ENCODE results near the gene OCLN.
"Not testable (repeated sequence)": the region's sequence is repeated elsewhere in the genome, so short reads cannot be mapped to it uniquely, and the experiment has no call there.

The OCLN gene

DNA sequence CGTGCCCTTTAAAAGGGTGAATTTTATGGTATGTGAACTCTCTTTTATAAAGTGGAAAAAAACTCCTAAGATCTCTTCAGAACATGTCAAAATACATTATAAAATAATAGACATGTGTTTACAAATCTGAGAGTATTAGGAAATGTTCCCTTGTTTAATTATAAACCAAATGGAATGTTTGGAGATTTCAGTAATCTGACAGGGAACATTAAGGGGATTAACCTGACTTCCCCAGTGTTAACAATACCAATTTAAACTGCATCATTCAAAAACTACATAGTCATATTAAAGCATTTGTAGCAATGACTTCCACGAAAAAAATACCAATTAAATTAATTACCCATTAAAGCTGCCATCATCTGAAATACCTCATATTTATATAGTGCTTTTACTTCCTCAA, 1.6 kb upstream of the OCLN start:
- no peak for DNase-seq (ENCODE audit: low spot score)

DNA sequence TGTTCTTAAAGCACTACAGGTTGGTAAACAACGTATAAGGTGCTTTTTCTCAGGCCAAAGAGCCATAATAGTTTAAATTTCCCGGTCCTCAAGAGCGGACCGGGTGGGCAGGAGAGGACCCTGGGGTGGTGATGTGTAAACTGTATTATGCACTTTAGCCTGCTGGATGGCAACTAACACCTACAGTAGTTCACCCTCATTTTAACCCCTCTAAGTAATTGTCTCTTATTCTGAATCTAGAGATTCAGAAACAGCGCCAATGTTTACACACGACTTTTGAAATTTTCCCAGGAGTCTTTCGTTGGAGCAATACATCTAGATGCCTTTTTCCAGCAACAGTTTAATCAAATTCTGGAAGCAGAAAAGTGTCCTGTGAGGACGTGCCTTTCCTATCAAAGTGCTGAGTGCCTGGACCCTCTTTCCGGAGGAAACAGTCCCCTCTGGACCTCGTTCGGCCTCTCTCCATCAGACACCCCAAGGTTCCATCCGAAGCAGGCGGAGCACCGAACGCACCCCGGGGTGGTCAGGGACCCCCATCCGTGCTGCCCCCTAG, 676 bp upstream of the OCLN start:
- no peak for DNase-seq (ENCODE audit: low spot score)

DNA sequence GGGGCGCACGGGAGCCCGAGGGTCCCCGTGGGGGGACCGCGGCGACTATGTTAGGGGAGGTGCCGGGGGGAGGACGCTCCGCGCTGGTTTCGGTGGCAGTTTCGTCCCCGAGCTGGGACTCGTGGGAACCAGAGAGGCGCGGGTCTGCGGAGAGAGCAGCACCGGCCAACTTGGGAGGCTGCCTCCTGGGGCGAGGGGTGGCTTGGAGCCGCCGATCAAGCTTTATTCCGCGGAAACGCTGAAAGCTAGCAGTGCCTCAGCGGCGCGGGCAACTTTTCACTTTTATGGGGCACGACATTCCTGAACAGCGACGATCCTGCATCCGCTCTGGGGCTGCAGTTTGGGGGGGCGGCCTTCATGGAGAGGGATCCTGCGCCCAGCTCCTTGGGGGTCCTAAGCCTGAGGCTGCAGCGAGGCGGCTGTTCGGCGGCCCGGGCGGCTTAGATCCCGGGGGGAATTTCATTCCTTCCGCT, 369 bp downstream of the OCLN start:
- no peak for DNase-seq (ENCODE audit: low spot score)

DNA sequence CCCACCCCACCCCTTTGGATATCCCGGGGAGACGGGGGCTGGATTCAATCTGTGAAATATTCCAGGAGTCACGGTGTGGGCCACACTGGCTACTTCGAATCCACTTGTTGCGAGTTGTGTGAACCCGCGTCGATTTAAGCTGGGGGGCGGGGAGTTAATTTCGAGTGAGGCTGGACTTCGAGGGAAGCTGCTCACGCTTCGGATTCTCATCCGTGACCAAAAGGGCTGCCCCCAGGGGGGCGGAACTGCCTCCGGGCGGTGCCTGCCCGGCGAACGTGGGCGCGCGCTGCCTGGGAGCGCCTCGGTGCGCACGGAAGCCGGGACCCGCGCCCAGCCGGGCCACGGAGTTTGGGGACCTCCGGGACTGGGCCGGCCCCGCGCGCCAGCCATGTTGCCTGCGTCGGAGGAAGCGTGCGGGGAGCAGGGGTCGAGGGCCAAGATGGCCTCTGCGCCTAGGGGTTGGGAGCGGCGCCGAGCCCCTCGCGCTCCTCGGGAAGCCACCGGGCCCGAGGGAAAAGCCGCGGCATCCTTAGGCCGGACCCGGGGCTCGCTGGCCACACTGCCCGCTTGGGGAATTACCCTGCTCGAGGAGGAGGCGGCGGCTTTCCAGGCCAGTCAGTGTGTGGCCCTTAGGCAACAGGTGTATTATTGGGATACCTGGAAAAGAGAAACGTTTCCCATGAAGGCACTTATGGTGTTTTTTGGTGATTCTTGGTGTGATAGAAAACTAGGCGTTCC, 975 bp downstream of the OCLN start:
- DNase-seq (ENCODE audit: low spot score) = no peak

DNA sequence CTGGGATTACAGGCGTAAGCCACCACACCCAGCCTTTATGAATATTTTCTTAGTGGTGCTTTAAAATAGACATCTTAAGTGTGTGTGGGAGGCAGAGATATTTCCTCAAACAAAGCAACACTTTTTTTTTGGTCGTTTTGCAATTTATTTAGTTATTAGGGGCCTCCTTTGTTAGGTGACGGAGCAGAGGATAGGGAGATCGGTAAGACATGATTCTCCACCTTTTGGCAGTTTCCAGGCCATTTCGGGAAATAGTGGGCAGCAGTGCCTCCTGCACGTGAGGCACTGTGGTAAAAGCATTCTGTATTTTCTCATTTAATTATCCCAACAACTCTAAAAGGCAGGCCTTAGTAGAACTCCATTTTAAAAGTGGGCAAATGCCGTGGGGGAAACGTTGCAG, 1.9 kb downstream of the OCLN start:
- DNase-seq (ENCODE audit: low spot score) = no peak

DNA sequence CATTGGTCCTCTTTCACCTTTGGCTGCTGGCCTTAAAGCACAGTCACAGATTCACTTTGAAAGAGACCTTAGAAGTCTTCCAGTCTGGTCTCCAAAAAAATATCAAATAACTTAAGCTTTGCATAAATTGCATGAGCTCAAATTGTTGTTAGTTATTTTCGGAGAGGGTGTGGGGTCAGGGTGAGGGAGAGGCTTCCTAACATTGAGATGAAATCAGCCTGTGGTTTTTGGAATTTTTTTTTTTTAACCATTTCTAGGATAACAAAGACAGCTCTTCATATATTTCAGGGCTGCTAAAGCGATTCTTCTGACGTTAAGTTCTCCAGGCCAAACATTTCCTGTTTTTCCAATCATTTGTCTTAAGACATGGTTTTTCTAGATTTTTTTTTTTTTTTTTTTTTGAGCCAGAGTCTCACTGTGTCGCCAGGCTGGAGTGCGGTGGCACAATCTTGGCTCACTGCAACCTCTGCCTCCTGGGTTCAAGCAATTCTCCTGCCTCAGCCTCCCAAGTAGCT, 4.5 kb downstream of the OCLN start:
- DNase-seq (ENCODE audit: low spot score) = no peak

DNA sequence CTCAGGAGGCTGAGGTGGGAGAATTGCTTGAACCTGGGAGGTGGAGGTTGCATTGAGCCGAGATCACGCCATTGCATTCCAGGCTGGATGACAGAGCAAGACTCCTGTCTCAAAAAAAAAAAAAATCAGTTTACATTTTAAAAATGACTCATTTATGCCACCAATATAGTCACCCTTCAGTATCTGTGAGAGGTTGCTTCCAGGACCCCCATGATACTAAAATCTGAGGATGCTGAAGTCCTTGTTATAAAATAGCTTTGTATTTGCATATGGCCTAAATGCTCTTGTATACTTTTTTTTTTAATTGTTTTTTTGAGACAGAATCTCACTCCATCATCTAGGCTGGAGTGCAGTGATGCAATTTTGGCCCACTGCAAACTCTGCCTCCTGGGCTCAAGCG, 5.8 kb downstream of the OCLN start:
- no peak for DNase-seq (ENCODE audit: low spot score)

DNA sequence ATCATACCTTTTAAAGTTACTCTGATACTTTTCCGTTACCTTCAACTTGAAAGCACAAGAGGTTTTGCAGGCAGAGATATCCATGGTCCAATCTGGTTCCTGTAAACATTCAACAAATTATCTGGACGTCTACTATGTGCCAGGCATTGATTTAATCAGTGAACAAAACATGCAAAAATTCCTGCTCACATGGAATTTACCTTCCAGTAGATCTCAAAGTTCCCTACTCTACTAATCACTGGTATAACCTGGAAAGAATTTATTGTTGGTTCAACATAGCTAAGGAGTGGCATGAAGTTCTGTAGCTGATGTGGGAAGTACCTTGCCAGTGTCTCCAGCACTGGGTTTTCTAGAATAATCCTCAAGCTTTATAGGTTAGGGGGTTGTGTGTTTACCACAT, 9.8 kb downstream of the OCLN start:
- DNase-seq (ENCODE audit: low spot score) = no peak

DNA sequence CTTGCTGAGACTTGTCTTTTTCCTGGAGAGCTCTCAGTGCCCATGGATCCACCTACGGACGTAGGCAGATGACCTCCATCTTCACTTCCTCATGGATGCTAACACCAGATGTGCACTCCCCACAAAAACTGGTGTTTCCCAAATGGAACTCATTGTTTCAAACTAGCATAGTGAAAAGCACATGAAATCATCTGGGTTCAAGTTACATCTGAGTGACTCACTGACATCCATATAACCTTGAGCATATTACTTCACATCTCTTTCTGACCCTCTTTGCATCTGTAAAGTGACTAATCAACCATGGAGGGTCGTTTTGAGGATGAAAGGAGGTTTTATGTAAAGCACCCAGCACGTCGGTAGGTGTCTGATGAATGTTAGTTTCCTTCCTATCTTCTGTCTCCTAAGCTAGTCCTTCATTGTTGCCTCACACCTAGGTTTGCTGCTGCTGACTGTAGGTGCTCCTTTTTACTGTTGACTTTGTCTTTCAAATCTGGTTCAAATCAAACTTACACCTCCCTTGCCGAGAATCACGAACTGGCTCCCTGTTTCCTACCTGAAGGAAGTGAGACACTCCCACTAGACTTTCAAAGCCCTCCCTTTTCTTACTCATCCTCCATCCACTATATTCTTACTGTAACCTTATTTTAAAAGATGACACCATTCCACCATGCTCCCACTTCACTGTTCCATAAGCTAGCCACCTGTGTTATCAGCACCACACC, 10.3 kb downstream of the OCLN start:
- DNase-seq (ENCODE audit: low spot score) = no peak

DNA sequence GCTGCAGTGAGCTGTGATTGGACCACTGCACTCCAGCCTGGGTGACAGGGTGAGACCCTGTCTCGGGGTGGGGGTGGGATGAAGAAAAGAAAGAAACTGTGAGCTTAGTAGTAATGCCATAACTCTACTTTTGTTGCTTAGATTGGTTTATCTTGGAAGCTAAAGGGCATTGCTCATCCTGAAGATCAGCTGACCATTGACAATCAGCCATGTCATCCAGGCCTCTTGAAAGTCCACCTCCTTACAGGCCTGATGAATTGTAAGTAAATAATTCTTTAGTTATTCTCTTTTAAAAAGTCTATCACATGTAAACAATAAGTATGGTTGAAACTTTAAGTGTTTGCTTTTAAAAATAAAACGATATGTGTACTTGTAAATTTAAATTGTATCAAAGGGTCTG, 11.4 kb downstream of the OCLN start:
- no peak for DNase-seq (ENCODE audit: low spot score)

DNA sequence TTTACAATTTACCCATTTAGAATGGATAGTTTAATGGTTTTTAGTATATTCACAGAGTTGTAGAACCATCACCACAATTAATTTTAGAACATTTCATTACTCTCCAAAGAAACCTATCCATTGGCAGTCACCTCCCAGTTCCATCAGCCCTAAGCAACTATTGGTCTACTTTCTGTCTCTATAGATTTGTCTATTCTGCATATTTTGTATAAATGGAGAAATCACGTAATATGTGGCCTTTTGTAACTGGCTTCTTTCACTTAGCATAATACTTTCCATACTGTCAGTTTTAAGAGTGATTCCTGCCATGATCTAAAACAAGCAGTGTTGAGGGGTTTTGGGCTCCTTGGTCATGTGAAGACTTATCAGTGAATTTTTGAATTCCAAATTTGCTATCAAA, 12.7 kb downstream of the OCLN start:
- DNase-seq (ENCODE audit: low spot score) = no peak

DNA sequence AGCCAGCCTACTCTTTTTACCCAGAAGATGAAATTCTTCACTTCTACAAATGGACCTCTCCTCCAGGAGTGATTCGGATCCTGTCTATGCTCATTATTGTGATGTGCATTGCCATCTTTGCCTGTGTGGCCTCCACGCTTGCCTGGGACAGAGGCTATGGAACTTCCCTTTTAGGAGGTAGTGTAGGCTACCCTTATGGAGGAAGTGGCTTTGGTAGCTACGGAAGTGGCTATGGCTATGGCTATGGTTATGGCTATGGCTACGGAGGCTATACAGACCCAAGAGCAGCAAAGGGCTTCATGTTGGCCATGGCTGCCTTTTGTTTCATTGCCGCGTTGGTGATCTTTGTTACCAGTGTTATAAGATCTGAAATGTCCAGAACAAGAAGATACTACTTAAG, 16.6 kb downstream of the OCLN start:
- DNase-seq (ENCODE audit: low spot score) = no peak

DNA sequence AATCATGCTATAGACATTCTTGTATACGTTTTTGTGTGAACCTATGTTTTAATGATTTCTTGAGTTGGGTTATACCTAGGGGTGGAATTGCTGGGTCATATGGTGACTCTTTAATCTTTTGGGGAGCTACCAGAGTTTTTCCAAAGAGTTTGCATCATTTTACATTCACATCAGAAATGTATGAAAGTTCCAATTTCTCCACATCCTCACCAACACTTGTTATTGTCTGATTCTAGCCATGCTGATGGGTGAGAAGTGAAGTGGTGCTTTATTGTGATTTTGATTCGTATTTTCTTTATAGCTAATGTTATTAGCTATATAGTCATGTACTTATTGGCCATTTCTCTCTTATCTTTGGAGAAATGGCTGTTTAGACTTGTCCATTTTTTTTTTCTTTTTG, 18.1 kb downstream of the OCLN start:
- no peak for DNase-seq (ENCODE audit: low spot score)

DNA sequence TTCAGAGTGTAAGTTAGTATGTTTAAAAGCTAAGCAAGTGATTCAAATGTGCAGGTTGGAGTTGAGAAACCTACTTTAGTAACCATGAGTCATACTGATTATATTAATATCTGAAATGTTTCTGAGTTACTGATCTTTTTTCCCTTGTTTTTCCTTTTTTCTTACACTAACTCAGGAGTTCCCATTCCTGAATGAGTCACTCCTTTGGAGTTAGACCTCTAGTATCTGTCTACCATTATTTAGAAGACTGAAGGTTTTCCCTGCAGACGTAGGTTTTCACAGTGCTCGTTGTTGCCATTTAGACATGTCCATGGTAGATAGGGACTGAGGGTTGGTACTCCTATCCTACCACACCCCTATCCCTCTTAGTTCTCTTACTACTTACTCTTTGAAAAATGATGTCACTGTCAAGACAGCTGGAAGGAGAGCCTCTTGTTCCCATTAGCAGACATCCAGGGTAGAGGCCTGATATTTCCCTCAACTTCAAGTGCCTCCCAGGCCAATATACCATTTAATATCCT, 20.2 kb downstream of the OCLN start:
- no peak for DNase-seq (ENCODE audit: low spot score)

DNA sequence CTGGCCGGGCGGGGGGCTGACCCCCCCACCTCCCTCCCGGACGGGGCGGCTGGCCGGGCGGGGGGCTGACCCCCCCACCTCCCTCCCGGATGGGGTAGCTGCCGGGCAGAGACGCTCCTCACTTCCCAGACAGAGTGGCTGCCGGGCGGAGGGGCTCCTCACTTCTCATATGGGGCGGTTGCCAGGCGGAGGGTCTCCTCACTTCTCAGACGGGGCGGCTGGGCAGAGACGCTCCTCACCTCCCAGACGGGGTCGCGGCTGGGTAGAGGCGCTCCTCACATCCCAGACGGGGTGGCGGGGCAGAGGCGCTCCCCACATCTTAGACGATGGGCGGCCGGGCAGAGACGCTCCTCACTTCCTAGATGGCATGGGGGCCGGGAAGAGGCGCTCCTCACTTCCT, 23.0 kb downstream of the OCLN start:
- DNase-seq (ENCODE audit: low spot score) = not testable (repeated sequence)

DNA sequence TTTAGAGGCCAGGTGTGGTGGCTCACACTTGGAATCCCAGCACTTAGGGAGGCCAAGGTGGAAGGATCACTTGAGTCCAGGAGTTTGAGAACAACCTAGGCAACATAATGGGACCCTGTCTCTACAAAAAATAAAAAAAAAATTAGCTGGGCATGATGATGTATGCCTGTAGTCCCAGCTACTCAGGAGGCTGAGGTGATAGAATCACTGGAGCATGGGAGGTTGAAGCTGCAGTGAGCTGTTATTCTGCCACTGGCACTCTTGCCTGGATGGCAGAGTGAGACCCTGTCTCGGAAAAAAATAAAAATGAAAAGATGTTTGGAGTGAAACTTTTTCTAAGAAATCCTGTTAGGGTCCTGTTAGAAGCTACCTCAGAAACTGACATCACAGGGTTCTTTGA, 24.2 kb downstream of the OCLN start:
- no peak for DNase-seq (ENCODE audit: low spot score)

DNA sequence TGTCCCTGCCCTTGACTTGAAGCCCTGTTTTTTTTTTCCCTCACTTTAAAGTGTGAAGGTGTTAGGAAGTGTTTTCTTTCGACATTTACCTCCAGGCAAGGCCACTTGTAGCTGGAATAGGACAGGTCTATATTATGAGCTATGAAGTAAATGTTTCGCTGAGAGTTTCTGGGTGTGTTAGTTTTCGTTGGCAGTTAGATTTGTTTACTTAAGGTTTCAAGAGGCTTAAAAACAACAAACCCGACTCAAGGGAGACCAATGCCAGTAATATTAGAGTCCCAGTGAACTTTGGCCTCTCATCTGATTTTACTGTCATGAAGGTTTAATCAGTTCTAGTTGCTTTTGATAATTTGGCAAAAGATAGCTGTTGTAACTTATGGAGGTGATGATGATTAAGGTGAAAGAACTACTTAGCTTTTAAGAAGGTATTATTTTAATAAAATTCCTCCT, 25.2 kb downstream of the OCLN start:
- DNase-seq (ENCODE audit: low spot score) = no peak

DNA sequence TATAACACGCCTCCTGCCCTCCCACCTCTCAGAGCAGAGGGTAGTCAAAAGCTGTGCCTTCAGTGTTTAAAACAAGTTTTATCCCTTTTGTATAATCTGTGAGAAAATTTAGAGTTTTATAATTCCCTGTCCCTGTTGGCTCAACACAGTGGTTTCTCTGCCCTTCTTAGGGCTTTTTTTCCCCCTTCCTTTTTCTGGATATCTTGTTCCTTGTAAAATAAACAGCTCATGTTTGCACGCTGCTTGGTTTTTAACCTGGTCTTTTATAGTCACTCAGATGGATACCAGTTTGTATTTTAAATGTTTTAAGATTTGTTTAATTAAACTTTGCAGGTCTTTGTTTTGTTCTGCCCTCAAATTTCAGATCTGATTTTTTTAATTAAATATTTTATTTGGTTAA, 26.7 kb downstream of the OCLN start:
- no peak for DNase-seq (ENCODE audit: low spot score)

DNA sequence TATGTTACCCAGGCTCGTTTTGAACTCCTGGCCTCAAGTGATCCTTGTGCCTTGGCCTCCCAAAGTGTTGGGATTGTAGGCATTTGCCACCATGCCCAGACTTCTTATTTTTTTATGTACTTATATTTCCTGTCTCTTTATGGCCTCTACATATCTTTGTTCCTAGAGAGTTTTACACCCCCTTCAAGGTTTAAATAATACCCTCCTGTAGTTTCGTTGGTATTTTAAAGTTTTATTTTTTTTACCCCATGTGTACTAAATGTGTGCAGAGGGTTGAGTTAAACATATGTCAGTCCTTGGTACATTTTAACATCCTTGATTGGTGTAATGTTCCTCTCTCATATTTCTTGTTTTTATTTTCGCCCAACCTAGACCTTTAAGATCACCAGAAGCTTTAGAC, 29.4 kb downstream of the OCLN start:
- no peak for DNase-seq (ENCODE audit: low spot score)

DNA sequence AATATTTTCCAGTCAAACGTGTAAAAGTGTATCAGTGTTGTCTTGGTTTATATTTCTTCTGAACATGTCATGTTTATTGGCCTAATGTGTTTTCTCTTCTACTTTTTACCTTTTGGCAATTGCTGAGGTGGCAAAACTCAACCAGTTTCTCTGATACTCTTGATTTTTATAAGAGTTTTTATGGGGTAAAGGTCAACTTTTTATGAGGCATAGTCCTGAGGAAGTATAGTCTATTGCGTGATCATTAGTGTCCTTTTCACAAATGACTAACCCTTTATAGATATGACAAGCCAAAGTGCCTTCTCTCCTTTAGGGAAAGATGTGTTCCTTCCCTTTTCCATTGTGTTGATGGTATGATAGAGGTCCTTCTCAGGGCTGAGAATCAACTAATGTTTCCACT, 32.9 kb downstream of the OCLN start:
- no peak for DNase-seq (ENCODE audit: low spot score)

DNA sequence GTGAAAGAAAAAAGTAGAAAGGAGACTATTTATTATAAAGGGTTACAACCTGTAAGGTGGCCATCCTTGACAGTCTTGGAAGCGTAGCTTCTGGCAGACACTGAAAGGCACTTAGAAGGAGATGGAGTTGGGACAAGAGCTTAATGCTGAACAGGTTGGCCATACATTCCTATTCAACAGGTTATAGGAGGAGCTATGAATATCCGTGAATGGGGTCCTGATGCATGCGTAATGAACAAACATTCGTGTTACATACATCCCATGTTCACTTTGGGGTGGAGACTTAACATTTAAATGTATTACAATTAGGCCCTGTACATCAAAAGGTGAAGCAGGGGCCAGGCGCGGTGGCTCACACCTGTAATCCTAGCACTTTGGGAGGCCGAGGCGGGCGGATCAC, 34.1 kb downstream of the OCLN start:
- no peak for DNase-seq (ENCODE audit: low spot score)

DNA sequence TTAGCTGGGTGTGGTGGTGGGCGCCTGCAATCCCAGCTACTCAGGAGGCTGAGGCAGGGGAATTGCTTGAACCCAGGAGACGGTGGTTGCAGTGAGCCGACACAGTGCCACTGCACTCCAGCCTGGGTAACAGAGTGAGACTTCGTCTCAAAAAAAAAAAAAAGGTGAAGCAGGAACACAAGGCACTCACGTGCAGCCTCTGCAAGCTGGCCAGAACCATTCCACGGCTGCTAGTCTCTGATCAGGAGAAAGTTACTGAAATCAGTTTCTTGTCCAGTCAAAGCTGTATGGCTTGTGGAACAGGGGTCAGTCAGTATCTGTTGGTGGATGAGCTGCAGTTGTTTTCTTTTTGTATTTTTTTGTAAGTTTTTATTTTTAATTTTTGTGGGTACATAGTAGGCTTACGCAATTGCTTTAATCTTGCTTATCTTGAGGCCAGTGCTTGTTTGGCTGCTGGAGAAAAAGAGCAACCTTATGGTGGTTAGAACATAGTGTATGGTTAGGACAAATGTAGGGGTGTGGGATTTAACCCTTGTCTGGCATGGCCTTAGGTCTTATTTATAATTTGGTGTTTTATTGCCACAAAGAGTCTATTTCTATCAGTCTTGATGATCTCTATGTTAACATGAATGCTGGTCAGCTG, 34.7 kb downstream of the OCLN start:
- DNase-seq (ENCODE audit: low spot score) = no peak

Measured in SK-N-DZ (cell line).